H54 (cell line): ENCODE measurements around the gene LRRK2.
"Not testable (repeated sequence)": the region's sequence is repeated elsewhere in the genome, so short reads cannot be mapped to it uniquely, and the experiment has no call there.

Experiments used
- DNase-seq: peaks from one replicate; pipeline ENCODE4 v3.0.0; 2011; ENCODE audit warnings: low spot score, mixed read lengths; ENCODE audit not compliant: insufficient read length
- FAIRE-seq: peaks from 3 replicates; lab custom pipeline; 2011; peaks lifted over from hg19 to GRCh38; lab: Jason Lieb, UNC
- POLR2A ChIP-seq: IDR thresholded peaks from 2 replicates; pipeline ENCODE4 v1.6.1; 2011; ENCODE audit warnings: low read depth, mild to moderate bottlenecking, low read length

LRRK2 gene

GRCh38 chr12:40202095-40203059 is 22.4 kb upstream of the LRRK2 start:
- no peak for DNase-seq
- TF ChIP-seq POLR2A: no peak
- no peak for FAIRE-seq

GRCh38 chr12:40203060-40203430 is 21.8 kb upstream of the LRRK2 start:
- TF ChIP-seq POLR2A: no peak
- no peak for FAIRE-seq

GRCh38 chr12:40204337-40204736 is 20.5 kb upstream of the LRRK2 start:
- TF ChIP-seq POLR2A: no peak
- no peak for DNase-seq
- no peak for FAIRE-seq

More at GRCh38 chr12:40203060-40203430, 21.8 kb upstream of the LRRK2 start:
- DNase-seq: no peak

GRCh38 chr12:40207551-40207950 is 17.2 kb upstream of the LRRK2 start:
- DNase-seq (no peak), FAIRE-seq (no peak)
- TF ChIP-seq POLR2A: no peak

GRCh38 chr12:40208707-40209446 is 15.9 kb upstream of the LRRK2 start:
- no peak for FAIRE-seq

GRCh38 chr12:40209886-40210285 is 14.9 kb upstream of the LRRK2 start:
- TF ChIP-seq POLR2A: no peak
- no peak for FAIRE-seq
- DNase-seq: no peak

More at GRCh38 chr12:40208707-40209446, 15.9 kb upstream of the LRRK2 start:
- DNase-seq: no peak
- TF ChIP-seq POLR2A: no peak

GRCh38 chr12:40211186-40211585 is 13.6 kb upstream of the LRRK2 start:
- DNase-seq, FAIRE-seq: not testable (repeated sequence)

- FAIRE-seq (no peak), DNase-seq (no peak)
- no peak for TF ChIP-seq POLR2A
Measured at GRCh38 chr12:40212566-40212965, 12.2 kb upstream of the LRRK2 start.

GRCh38 chr12:40215982-40216381 is 8.8 kb upstream of the LRRK2 start:
- TF ChIP-seq POLR2A: no peak
- FAIRE-seq (no peak), DNase-seq (no peak)

GRCh38 chr12:40216516-40217288 is 8.1 kb upstream of the LRRK2 start:
- FAIRE-seq: peak; percentile 41
- DNase-seq: no peak
- TF ChIP-seq POLR2A: no peak

- TF ChIP-seq POLR2A: no peak
- peak; percentile 11 for FAIRE-seq
- DNase-seq: no peak
Measured at GRCh38 chr12:40219760-40220159, 5.0 kb upstream of the LRRK2 start.

- no peak for TF ChIP-seq POLR2A
- no peak for FAIRE-seq
- DNase-seq: no peak
Measured at GRCh38 chr12:40222247-40222646, 2.5 kb upstream of the LRRK2 start.

GRCh38 chr12:40223646-40224045 is 1.2 kb upstream of the LRRK2 start:
- DNase-seq: no peak
- peak; percentile 84 for FAIRE-seq
- no peak for TF ChIP-seq POLR2A
